Type B pancreatic cell (in vitro differentiated cells): ENCODE results near the gene SAG. TPM values are rescaled to one million over a fixed set of nuclear protein-coding genes. Genes with fewer than 3 reads are reported as not detected.
A peak's percentile ranks its signal among the peaks of the same experiment; 100 is the strongest.
"Not testable (repeated sequence)": the region's sequence is repeated elsewhere in the genome, so short reads cannot be mapped to it uniquely, and the experiment has no call there.

Experiments used
- DNase-seq: peaks from one replicate; pipeline ENCODE4 v3.0.0; 2021; ENCODE audit warnings: mixed read lengths; ENCODE audit not compliant: unreplicated experiment; ENCODE audit errors: extremely low spot score
- H3K27ac Mint-ChIP-seq: 2 replicates; pipeline ENCODE4 v1.8.0; 2021; ENCODE audit warnings: mild to moderate bottlenecking, mixed read lengths
- H3K27me3 Mint-ChIP-seq: 2 replicates; pipeline ENCODE4 v1.8.0; 2021; ENCODE audit warnings: mixed read lengths
- H3K36me3 Mint-ChIP-seq: 2 replicates; pipeline ENCODE4 v1.8.0; 2021; ENCODE audit warnings: mixed read lengths
- H3K4me1 Mint-ChIP-seq: one replicate; pipeline ENCODE4 v1.8.0; 2021; ENCODE audit warnings: mixed read lengths; ENCODE audit not compliant: unreplicated experiment
- H3K4me3 Mint-ChIP-seq: 2 replicates; pipeline ENCODE4 v1.8.0; 2021; ENCODE audit warnings: mild to moderate bottlenecking, mixed read lengths
- H3K9me3 Mint-ChIP-seq: 2 replicates; pipeline ENCODE4 v1.8.0; 2021; ENCODE audit warnings: mixed read lengths
- total RNA-seq: library from RNA; stranded (reverse); gene quantifications from 2 replicates; pipeline ENCODE4 v1.2.1, GENCODE V29; 2021; ENCODE audit warnings: low replicate concordance
- TF ChIP-seq, protein P1 (sequence below): fragments of 200-600 bp; sonication (generic); conservative IDR thresholded peaks from 2 replicates; pipeline ENCODE4 v1.5.0; 2021; ENCODE audit warnings: antibody characterized with exemption, mild to moderate bottlenecking

Gene SAG
- total RNA-seq, 1 donor from 2014 or later, result 0.43 TPM

DNA sequence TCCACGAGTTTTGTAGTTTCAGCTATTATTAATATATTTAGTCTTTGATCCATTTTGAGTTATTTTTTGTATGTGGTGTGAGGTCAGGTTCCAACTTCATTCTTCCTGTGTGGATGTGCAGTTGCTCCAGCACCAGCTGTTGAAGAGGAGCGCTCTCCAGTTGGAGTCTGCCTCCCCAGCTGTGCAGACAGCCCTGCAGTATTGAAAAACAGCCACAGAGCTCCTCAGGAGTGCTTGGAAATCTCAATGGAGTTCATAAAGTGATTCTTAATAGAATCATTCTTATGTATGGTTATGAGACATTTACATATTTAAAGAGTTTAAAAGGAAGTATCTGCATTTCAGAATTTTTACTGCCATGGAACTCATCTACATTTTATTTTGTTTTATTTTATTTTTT is 64.0 kb downstream of the SAG start:
- no peak overlapping the region for H3K27ac Mint-ChIP-seq
- H3K4me1 Mint-ChIP-seq, result peaks cover 23% of the 10 kb centered on the region
- no peaks in the 10 kb centered on the region for H3K9me3 Mint-ChIP-seq
- peaks cover 2% of the 10 kb centered on the region for H3K36me3 Mint-ChIP-seq
- TF ChIP-seq, protein P1, sequence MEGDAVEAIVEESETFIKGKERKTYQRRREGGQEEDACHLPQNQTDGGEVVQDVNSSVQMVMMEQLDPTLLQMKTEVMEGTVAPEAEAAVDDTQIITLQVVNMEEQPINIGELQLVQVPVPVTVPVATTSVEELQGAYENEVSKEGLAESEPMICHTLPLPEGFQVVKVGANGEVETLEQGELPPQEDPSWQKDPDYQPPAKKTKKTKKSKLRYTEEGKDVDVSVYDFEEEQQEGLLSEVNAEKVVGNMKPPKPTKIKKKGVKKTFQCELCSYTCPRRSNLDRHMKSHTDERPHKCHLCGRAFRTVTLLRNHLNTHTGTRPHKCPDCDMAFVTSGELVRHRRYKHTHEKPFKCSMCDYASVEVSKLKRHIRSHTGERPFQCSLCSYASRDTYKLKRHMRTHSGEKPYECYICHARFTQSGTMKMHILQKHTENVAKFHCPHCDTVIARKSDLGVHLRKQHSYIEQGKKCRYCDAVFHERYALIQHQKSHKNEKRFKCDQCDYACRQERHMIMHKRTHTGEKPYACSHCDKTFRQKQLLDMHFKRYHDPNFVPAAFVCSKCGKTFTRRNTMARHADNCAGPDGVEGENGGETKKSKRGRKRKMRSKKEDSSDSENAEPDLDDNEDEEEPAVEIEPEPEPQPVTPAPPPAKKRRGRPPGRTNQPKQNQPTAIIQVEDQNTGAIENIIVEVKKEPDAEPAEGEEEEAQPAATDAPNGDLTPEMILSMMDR, result no peak
- no peaks in the 10 kb centered on the region for H3K27me3 Mint-ChIP-seq
- no peak for DNase-seq
- H3K4me3 Mint-ChIP-seq, result no peak overlapping the region

DNA sequence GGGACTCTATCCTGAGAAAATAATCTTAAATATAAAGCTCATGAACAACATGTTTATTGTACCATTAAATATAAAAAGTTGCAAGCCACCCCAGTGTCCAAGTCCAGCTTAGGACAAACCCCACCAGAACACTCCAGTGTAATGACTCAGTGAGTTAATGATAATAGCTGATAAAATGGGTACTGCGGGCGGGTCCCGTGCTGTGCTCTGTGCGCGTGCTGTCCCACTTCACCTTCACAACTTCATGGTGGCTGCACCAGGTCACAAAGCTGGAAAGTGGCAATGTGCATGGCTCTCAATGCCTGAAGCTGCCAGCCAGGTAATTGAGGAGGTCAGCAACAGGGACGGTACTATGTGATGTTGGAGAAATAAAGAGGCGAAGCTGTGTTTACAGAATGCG is 65.2 kb downstream of the SAG start:
- H3K27me3 Mint-ChIP-seq, result no peaks in the 10 kb centered on the region
- H3K36me3 Mint-ChIP-seq, result peaks cover 5% of the 10 kb centered on the region
- H3K4me3 Mint-ChIP-seq, result no peak overlapping the region
- no peak overlapping the region for H3K27ac Mint-ChIP-seq
- no peaks in the 10 kb centered on the region for H3K9me3 Mint-ChIP-seq
- peaks cover 23% of the 10 kb centered on the region for H3K4me1 Mint-ChIP-seq
- no peak for DNase-seq
- TF ChIP-seq, protein P1, result no peak

DNA sequence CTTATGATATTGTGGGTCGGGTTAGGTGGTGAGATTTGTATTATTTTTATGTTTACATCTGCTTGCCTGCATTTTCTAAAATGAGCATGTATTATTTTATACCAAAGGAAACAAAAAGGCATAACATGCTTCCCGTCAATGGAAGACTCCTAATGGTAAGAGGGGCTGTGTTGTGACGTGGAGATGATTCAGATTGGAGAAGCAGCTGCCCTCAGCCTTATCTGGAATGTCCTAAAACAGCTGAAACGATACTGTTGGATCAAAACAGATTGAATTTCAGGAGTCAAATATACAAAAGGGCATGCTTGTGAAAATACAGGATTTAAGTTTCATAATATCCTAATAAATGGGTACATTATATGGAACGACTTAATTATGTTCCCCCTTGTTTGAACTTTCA is 65.7 kb downstream of the SAG start:
- no peak overlapping the region for H3K27ac Mint-ChIP-seq
- DNase-seq, result no peak
- peaks cover 5% of the 10 kb centered on the region for H3K36me3 Mint-ChIP-seq
- H3K27me3 Mint-ChIP-seq, result no peaks in the 10 kb centered on the region
- TF ChIP-seq, protein P1, result no peak
- peaks cover 23% of the 10 kb centered on the region for H3K4me1 Mint-ChIP-seq
- no peak overlapping the region for H3K4me3 Mint-ChIP-seq
- no peaks in the 10 kb centered on the region for H3K9me3 Mint-ChIP-seq

DNA sequence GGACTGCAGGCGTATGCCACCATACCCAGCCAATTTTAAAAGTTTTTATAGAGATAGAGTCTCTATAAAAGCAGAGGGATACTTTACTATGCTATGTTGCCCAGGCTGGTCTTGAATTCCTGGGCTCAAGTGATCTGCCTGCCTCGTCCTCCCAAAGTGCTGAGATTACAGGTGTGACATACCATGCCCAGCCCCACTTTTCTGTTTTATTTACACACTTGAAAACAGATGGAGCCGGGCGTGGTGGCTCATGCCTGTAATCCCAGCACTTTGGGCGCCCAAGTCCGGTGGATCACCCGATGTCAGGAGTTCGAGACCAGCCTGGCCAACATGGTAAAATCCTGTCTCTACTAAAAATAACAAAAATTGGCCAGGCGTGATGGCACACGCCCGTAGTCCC is 67.2 kb downstream of the SAG start:
- Mint-ChIP-seq H3K4me1 (peaks cover 27% of the 10 kb centered on the region), H3K27ac (peak overlapping the region; percentile 0)
- H3K36me3 Mint-ChIP-seq, H3K9me3 Mint-ChIP-seq, H3K4me3 Mint-ChIP-seq, DNase-seq, H3K27me3 Mint-ChIP-seq: not testable (repeated sequence)

DNA sequence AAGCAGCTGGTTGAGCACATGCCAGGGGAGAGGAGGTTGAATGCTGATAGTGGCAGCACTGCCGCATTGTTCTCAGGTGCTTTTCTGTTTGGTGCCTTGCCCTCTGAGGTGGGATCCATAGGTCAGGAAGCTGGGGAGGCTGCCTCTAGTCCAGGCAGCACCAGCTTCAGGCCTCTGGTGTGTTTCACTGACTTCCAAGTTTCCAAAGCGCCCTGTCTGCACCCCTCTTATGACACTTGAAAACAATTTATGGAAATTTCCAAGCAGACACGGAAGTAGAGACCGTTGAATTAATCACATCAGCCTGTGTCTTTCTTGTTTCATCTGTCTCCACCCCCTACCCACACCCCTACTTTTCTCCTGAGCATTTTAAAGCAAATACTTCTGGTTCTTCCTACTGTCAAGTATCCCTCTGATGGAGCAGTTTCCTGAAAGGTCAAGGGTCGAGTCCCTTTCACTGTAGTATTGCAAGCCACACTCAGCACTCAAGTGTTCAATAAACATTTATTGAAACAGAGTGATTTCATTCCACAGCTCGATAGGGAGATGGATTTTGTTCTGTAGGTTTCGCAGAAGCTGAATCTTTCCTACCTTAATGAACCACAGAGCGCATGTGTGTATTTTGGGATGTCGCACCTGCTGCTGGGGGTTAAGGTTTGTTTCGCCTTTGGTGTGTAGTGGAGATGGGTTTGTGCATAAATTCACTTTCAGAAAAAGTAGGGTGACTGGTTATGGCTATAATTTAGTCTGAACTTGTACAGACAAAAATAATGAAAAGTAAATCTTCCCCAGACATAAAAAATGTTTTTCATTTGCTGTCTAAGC is 68.1 kb downstream of the SAG start:
- no peaks in the 10 kb centered on the region for H3K9me3 Mint-ChIP-seq
- no peak for DNase-seq
- peaks cover 30% of the 10 kb centered on the region for H3K4me1 Mint-ChIP-seq
- H3K27me3 Mint-ChIP-seq, result no peaks in the 10 kb centered on the region
- H3K27ac Mint-ChIP-seq, result peak overlapping the region; percentile 0
- H3K36me3 Mint-ChIP-seq, result peaks cover 5% of the 10 kb centered on the region
- TF ChIP-seq, protein P1, result no peak
- H3K4me3 Mint-ChIP-seq, result no peak overlapping the region

DNA sequence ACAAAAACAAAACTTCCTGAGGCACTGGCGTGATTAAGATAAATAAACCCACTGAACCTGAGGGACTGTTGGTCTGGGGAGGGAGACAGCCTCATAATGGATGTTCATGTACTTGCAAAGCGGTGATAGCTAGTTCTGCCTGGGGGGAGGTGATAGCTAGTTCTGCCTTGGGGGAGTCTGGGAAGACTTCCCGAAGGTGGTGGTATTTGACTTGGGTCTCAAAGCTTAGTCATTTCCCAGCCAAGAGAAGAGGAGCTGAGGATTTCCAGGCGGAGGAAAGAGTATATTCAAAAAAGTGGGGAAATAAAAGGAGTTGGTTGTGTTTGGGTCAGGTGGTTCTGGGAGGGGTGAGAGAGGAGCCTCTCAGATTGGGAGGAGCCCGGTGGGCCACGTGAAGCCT is 71.4 kb downstream of the SAG start:
- no peak overlapping the region for H3K4me3 Mint-ChIP-seq
- no peak for DNase-seq
- H3K27me3 Mint-ChIP-seq, result no peaks in the 10 kb centered on the region
- H3K4me1 Mint-ChIP-seq, result peaks cover 29% of the 10 kb centered on the region
- TF ChIP-seq, protein P1, result no peak
- H3K36me3 Mint-ChIP-seq, result peaks cover 5% of the 10 kb centered on the region
- no peaks in the 10 kb centered on the region for H3K9me3 Mint-ChIP-seq
- no peak overlapping the region for H3K27ac Mint-ChIP-seq
